GM13976 (cell line): Measurements from ENCODE around the gene TGFB1I1.
A peak's percentile ranks its signal among the peaks of the same experiment; 100 is the strongest.
"Not testable (repeated sequence)": the region's sequence is repeated elsewhere in the genome, so short reads cannot be mapped to it uniquely, and the experiment has no call there.

Source experiments
- DNase-seq: peaks from one replicate; pipeline ENCODE4 v3.0.0; 2012; ENCODE audit warnings: low spot score
- in situ Hi-C: fragments of 300-500 bp; cut with MboI; formaldehyde crosslinking; loops from one replicate; pipeline ENCODE4 v1.12.0; 2022; ENCODE audit warnings: low sequenced_read_pairs, mixed read lengths, inconsistent platforms; ENCODE audit not compliant: unreplicated experiment
- TF ChIP-seq, protein P1 (sequence below): IDR thresholded peaks from 2 replicates; pipeline ENCODE4 v1.5.1; 2012; ENCODE audit warnings: borderline replicate concordance, mild to moderate bottlenecking; ENCODE audit not compliant: insufficient read depth; ENCODE audit errors: extremely low read depth, missing control alignments, control extremely low read depth

Gene TGFB1I1

DNA sequence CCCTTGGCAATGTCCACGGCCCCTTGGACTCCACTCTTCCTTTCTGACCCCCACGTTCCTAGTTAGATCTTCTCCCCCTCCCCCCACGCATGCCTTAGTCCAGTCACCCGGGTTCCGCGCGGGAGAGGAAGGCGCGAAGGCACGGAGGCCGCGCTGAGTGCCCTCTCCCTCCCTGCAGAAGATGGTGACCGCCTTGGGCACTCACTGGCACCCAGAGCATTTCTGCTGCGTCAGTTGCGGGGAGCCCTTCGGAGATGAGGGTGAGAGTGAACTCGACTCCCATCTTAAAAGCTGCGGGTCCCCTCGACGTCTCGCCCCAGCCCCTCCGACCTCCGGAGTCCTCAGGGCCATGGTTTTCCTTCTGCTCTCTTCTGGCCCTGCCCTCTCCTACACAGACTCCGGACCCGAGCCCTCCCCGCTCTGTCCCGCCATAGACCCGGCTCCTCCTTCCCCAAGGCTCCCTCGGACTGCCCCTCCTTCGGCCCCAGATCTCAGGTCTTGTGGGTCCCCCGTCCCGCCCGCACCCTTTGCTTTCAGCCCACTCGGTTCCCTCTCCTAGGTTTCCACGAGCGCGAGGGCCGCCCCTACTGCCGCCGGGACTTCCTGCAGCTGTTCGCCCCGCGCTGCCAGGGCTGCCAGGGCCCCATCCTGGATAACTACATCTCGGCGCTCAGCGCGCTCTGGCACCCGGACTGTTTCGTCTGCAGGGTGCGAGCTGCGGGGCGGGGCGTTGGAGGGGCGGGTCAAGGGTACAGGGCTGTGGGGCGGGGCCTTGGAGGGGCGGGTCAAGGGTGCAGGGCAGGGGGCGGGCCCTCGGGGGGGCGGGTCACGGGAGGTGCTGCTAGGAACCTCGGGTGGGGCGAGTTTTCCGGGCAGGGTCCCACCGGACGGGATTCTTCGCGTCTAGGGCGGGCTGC, 4.6 kb downstream of the TGFB1I1 start:
- TF ChIP-seq, protein P1, sequence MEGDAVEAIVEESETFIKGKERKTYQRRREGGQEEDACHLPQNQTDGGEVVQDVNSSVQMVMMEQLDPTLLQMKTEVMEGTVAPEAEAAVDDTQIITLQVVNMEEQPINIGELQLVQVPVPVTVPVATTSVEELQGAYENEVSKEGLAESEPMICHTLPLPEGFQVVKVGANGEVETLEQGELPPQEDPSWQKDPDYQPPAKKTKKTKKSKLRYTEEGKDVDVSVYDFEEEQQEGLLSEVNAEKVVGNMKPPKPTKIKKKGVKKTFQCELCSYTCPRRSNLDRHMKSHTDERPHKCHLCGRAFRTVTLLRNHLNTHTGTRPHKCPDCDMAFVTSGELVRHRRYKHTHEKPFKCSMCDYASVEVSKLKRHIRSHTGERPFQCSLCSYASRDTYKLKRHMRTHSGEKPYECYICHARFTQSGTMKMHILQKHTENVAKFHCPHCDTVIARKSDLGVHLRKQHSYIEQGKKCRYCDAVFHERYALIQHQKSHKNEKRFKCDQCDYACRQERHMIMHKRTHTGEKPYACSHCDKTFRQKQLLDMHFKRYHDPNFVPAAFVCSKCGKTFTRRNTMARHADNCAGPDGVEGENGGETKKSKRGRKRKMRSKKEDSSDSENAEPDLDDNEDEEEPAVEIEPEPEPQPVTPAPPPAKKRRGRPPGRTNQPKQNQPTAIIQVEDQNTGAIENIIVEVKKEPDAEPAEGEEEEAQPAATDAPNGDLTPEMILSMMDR = no peak
- in situ Hi-C loops = no loop called here
- DNase-seq = peak; percentile 93

DNA sequence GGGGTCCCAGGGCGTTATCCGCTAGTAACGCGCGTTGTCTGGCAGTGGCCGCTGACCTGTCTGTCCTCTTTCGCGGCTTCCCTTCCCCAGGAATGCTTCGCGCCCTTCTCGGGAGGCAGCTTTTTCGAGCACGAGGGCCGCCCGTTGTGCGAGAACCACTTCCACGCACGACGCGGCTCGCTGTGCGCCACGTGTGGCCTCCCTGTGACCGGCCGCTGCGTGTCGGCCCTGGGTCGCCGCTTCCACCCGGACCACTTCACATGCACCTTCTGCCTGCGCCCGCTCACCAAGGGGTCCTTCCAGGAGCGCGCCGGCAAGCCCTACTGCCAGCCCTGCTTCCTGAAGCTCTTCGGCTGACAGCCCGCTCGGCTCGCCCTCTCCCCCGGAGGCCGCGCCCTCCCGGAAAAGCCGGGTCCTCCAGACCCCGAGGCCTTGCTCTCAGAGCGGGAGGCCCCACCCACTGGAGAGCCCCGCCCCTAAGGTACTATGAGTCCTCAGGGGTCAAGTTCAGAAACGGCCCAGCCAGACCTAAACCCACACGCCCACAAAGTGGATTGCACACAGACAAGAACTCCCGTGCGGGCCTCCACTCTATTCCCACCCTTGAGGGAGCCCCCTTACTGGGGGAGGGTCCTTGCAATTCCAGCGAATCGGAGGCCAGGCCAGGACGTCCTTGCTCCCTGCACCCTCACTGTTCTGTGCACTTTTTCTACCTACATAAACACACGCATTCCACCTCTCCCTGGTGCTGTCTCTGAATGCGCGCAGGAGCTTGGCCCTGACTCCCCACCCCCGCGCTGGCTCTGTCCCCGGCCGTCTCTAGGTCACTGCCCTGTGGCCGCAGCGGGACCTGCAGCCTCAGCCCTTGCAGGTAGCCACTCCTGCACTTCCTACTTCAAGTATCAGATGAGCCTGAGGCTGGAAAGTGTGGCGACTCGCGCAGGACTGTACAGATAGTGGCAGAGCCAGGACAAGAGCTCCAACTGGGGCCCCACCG, 5.6 kb downstream of the TGFB1I1 start:
- DNase-seq = peak; percentile 71
- in situ Hi-C loops = no loop called here
- TF ChIP-seq, protein P1 = no peak

- no peak for DNase-seq
- in situ Hi-C loops = no loop called here
- TF ChIP-seq, protein P1 = no peak
Measured at GRCh38 chr16:31478956-31479355, 7.0 kb downstream of the TGFB1I1 start.

- in situ Hi-C loops = no loop called here
- TF ChIP-seq, protein P1 = no peak
Measured at GRCh38 chr16:31479751-31480150, 7.8 kb downstream of the TGFB1I1 start.

DNA sequence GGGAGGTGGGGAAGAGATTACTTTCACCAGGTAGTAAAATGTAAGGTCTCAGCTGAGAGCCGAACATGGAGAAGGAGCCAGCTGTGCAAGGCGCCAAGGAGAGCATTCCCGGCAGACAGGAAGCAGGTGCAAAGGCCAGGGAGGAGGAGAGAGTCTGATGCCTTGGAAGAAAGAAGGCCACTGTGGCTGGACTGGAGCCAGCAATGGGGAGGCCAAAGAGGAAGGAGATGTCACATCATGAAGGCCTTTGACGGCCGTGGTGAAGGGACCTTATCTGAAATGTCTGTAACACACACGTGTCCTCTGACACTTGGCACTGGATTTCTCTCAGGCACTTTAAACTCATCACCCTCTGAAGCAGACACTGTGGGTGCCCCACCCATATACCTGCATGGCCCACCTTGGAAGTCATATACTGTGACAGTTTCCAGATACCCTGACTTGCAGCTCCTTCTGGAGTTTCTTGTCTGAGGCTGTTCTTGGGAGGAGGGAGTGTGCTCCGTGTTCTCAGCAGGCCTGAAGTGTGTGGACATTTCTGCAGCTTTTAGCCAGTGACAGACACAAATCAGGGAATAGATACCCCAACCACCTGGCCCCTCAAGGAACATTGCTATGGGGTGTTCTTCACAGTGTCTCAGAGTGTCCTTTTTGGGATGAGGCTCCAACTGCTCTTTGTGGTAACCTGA, 9.0 kb downstream of the TGFB1I1 start:
- no peak for DNase-seq
- TF ChIP-seq, protein P1 = no peak
- in situ Hi-C loops = no loop called here

More at GRCh38 chr16:31479751-31480150, 7.8 kb downstream of the TGFB1I1 start:
- DNase-seq = no peak

DNA sequence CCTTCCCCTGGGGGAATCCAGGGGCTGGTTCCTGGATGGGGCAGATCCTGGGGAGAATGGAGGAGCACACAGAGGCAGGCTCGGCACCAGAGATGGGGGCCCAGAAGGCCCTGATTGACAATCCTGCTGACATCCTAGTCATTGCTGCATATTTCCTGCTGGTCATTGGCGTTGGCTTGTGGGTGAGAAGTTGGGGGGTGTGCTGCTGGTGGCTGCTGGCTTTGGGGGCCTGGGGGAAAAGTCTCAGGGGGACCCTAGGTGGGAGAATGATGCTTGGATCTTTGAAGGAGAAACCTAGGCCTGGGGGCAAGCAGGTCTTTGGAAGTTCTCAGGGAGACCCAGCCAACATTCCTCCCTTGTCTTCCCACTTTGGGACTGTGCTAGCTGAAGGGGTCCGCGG, 11.1 kb downstream of the TGFB1I1 start, which contains the start of gene SLC5A2:
TSS of gene SLC5A2 (plus strand) at position 43 of the 400 bp plus-strand sequence. CDS start at position 57, 14 bp downstream.
- in situ Hi-C loops = no loop called here
- TF ChIP-seq, protein P1 = no peak
- no peak for DNase-seq

DNA sequence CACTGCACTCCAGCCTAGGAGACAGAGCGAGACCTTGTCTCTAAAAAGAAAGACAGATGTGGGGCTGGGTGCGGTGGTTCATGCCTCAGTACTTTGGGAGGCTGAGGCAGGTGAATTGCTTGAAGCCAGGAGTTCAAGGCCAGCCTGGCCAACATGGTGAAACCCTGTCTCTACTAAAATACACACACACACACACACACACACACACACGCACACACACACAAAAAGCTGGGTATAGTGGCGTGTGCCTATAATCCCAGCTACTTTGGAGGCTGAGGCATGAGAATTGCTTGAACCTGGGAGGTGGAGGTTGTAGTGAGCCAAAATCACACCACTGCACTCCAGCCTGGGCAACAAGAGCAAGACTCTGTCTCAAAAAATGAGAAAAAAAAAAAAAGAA, 12.1 kb downstream of the TGFB1I1 start:
- in situ Hi-C loops, DNase-seq: not testable (repeated sequence)
